Suppressor macrophage treated with lipopolysaccharide for 1 hour (primary cell): ENCODE data around the gene CCDC59.
"Not testable (repeated sequence)": the region's sequence is repeated elsewhere in the genome, so short reads cannot be mapped to it uniquely, and the experiment has no call there.

ENCODE experiments used
- DNase-seq, 3 donors: peaks; one replicate each; pipeline ENCODE4 v3.0.0-alpha.2; 2020 to 2022

The CCDC59 gene, protein sequence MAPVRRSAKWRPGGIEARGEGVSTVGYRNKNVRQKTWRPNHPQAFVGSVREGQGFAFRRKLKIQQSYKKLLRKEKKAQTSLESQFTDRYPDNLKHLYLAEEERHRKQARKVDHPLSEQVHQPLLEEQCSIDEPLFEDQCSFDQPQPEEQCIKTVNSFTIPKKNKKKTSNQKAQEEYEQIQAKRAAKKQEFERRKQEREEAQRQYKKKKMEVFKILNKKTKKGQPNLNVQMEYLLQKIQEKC

DNA sequence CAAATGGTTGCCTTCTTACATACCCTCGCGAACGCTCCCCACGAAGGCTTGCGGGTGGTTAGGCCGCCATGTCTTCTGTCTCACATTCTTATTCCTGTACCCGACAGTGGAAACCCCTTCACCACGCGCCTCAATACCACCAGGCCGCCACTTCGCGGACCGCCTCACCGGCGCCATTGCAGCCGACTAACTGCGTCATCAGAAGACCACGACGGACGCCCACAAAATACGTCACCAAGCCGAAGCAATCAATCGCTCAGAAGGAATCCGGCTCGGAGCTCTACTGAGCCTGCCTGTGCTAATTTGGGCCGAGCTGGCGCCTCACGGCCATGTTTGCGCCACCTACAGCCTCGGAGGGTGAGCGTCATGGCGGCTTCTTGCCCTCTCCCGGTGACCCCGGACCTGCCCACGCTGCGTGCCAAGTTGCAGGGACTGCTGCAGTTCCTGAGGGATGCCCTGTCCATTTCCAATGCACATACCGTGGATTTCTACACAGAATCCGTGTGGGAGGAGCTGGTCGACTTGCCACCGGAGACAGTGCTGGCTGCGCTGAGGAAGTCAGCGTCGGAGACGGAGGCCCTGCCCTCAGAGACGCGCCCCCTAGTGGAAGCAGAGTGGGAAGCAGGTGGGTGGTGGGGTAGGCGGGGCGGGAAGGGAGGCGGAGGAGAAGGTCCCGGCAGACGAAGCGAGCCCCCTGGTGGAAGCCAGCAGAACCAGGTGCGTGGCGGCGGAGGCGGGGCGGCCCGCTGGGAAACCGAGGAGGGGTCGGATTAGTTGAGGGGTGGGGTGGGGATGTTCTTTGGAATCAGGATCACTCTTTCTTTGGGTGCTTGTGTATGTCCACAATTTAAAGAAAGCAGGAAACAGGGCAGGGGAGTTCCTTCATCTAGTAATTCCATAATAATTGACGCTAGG is at the start of gene CCDC59, which contains the start of gene METTL25:
Gene CCDC59 (minus strand): TSS at position 188 of the 915 bp plus-strand sequence. CDS start 11 bp downstream, at position 177.
Gene METTL25 (plus strand): TSS at position 330 of the 915 bp plus-strand sequence. CDS start 37 bp downstream, at position 367.
- DNase-seq, result peak; percentile 97 to 100 (median 99)

DNA sequence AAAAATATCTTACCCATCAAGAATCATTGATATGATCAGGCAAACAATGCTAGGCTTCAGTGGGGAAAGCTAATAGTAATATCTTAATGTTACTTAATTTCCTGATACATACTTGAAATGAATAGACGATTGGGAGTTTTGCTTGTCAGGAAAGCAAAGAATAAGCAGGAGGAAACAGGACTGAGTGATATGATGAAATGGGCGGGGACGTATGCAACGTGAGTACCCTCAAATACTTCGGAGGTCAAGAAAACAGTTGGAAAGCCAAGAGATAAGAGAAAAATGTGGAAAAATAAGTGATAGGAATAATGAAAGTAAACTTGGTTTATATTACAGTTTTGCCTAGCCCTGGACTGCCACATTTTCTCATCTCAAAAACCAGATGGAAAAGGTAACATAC is 49.3 kb upstream of the CCDC59 start:
- DNase-seq, result no peak

DNA sequence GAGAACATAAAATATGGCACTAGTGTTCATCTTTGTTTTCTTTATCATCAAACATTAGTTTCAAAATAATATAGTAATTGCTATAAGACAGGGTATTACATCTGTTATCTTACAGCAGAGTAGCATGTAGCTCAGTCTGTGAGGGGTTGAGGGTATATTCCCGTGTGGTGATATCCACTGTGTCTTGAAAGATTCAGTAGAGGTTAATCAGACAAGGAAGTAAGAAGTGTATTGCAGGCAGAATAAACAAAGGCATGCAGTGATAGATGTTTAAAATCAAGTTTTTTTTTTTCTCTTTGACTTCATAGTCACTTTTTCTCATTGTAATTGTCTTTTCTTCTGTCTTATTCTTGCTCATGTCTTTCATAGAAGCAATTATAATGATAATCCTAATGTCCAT is 48.5 kb upstream of the CCDC59 start:
- no peak for DNase-seq

DNA sequence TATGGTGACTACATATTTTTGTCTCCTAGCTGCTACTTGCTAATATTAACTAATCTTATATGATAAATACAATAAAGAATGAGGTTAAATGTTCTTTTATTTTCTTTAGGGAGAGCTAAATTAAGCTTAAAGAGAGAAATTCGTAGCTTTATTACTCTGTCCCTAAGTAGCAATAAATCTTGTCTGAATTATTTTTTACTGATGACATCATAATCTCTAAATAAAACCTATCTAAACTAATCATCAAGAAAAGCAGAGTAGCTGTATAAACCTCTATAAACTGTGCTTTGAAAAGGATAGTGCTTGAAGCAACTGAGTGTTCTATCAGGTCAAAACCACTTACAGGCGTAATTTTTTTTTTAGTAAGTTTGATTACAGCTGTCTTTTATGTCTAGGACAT is 42.6 kb upstream of the CCDC59 start:
- DNase-seq, result no peak

DNA sequence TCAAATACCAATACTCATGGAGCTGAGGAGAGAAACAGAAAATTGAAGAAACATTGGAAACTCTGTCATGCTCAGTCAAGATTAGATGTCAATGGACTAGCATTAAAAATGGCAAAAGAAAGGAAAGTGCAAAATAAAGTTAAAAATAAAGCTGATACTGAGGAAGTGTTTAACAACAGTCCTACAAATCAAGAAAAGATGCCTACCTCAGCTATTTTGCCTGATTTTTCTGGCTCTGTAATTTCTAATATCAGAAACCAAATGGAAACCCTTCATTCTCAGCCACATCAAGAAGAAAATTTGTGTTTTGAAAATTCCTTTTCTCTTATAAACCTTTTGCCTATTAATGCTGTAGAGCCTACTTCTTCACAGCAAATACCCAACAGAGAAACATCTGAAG is 40.7 kb upstream of the CCDC59 start:
- no peak for DNase-seq

DNA sequence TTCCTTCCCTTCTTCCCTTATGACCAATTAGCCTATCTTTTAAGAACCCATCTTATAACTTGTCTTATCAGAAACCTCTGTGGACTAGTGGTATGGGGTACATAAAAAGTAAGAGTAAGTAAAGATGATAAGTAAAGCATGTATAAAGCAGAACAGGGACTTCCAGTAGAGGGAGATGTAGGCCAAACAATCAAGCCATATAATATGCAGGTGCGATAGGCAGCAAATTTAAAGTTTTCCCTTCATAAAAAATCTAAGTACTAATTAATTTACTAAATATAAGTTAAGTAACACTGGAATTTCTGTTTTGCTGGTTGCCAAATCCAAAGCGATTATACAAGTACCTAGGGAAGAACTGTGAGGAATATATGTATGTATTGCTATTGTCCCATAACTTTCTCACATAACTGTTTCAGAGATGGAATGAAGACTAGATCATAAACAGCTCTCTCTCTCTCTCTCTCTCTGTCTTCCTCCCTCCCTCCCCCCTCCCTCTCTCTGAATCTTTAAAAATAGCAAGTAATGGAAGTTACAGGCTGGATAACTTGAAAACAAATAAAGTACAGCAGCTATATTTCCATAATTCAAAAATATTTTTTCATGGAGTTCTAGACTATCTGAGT is 25.9 kb upstream of the CCDC59 start:
- no peak for DNase-seq

DNA sequence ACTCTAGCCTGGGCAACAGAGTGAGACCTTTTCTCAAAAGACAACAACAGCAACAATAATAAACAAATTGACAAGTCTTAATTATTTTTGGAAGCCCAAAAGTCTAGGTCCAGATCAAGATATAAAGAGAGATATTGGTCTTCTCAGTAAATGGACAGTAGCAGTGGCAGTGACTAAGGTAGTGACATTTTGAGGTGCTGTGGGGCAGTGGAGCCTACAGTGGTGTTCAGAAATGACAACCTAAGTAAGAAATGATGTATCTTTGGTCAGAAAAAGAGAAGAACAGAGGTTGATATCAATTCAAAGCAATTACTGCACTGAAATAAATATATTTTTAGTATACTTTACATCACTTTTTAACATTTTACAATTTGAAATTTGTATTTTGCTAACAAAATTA is 20.8 kb upstream of the CCDC59 start:
- no peak for DNase-seq

DNA sequence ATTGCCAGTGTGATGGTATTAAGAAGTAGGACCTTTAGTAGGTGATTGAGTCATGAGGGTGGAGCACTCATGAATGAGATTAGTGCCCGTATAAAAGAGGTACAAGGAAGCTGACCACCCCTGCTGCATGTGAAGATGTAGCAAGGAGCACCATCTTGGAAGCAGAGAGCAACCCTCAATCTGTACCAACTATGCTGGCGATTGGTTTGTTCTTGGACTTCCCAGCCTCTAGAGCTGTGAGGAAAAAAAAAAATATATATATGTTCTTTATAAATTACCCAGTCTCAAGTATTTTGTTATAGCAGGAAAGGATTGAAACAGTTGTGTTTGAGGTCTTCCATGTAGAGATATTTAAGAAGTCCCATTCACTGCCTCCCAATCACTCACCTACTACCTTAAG is 17.0 kb upstream of the CCDC59 start:
- DNase-seq, result no peak

DNA sequence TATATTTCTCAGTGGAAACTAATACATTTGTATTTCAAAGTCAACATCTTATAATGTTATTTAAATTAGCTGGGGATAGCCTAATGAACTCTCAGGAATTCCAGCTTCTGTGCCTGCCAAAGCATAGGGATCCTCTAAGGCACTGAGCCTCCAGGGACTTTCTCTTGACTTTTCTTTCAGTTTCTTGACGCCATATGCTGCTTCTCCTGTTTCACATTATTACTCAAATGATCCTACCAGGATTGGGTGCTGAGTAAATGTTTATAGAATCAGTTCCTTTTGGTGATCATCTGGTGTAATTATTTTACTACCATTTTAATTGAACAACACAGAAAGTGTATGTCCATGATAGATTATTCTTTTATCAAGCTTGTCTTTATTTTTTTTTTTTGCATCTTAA is 8.0 kb upstream of the CCDC59 start:
- DNase-seq, result no peak

DNA sequence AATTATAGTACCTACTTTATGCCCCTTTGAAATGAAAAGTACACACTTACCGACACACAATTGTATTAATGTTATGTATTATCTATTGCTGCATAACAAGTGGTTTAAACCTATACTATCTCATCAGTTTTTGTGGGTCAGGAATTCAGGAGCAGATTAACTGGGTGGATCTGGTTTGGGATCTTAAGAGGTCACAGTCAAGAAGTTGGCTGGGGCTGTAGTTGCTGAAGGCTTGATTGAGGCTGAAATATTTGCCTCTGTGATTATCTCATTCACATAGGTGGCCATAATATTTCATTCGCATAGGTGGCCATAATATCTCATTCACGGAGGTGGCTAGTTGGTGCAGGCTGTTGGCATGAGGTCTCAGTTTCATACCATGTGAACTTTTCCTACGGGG is 5.8 kb upstream of the CCDC59 start:
- no peak for DNase-seq

DNA sequence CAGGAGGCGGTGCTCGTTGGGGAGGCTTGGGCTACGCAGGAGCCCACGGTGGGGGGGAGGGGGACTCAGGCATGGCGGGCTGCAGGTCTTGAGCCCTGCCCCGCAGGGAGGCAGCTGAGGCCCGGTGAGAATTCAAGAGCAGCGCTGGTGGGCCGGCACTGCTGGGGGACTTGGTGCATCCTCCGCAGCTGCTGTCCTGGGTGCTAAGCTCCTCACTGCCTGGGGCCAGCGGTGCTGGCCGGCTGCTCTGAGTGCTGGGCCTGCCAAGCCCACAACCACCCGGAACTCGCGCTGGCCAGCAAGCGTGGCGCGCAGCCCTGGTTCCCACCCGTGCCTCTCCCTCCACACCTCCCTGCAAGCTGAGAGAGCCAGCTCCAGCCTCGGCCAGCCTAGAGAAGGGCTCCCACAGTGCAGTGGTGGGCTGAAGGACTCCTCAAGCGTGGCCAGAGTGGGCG is 3.3 kb upstream of the CCDC59 start:
- no peak for DNase-seq

DNA sequence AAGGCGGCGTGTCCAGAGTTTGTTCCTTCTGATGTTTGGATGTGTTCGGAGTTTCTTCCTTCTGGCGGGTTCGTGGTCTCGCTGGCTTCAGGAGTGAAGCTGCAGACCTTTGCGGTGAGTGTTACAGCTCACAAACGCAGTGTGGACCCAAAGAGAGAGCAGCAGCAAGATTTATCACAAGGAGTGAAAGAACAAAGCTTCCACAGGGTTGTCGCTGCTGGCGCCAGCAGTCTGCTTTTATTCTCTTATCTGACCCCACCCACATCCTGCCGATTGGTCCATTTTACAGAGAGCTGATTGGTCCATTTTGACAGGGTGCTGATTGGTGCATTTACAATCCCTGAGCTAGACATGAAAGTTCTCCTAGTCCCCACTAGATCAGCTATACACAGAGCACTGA is 2.6 kb upstream of the CCDC59 start:
- not testable (repeated sequence) for DNase-seq

DNA sequence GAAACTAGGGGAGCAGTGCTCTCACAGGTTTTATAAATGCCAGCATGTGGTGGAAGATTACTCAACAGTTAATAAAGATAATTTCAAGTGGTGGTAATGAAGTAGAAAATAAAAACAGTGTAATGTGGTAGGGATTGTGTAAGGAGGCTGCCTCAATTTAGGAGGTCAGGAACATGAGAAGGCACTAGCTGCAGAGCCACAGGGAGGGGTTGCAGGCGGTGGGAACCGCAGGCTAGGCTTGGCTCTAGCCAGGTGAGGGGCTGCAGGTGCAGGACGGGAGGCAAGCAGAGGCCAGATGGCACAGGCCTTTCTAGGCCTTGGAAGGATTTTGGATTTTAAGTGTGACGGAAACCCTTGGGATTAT is 910 bp upstream of the CCDC59 start:
- DNase-seq, result no peak

DNA sequence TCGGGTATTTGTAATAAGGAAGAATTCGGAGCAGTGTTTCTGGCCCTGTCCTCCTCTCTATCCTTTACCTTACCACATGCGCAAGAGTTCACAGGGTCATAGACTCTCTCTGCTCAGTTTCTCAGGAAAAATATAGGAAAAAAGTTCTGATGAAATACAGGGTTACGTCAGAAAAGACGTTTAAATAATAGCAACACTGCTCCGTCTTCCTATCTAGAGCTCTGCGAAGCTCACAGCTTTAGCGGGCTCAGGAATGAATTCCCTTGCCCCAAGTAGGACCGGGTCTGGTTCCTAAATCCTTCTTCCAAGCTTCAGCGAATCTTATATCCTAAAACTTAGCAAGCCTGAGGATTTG is 365 bp downstream of the CCDC59 start:
- peak in 1 of 3 donors; percentile 17 for DNase-seq

DNA sequence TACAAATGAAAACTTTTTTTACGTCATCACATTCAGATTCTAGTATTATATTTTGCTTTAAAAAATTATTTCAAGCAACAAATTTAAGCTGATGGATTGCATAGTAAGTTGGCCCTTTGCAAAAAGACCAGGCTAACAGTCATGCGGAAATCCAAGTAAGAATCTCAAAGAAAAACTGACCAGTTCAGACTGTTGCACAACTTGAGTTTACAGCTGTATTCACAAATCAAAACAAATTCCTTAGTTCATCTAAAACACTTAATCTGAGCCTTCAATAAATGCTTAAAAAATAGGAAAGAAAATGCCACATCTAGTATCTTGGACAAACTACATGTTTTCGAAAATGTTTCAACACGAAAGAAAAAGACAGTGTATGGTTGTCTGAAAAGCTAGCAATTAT is 847 bp downstream of the CCDC59 start:
- no peak for DNase-seq

DNA sequence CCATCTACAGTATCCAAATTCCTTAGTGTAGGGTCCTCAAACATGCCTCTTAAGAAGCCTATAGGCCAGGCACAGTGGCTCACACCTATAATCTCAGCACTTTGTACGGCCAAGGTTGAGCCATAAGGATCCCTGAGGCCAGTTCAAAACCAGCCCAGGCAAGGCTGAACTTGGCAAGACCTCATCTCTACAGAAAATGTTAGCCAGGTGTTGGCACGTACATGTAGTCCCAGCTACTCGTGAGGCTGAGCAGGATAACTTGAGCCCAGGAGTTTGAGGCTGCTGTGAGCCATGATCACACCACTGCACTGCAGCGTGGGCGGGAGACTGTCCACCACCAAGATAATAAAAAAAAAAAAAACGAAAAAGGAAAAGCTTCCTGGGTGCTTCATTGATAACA is 6.8 kb downstream of the CCDC59 start:
- no peak for DNase-seq

DNA sequence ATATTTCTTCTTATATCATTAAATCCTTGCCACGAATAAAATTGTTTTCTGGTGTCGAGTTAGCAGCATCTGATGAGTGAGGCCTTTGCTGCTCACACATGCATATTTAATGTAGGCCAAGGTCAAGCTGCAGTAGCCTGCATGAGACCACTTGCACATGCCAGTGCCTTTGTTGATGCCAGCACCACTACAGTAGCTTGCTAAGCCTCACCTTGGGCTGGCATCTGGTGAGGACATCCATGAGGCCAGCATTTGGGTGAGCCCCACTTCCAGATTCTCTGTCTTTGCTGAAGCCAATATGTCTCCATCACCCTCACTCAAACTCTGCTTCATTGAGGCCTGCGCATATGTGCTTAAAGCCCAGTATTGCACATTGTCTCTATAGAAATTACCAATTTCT is 8.0 kb downstream of the CCDC59 start:
- no peak for DNase-seq

DNA sequence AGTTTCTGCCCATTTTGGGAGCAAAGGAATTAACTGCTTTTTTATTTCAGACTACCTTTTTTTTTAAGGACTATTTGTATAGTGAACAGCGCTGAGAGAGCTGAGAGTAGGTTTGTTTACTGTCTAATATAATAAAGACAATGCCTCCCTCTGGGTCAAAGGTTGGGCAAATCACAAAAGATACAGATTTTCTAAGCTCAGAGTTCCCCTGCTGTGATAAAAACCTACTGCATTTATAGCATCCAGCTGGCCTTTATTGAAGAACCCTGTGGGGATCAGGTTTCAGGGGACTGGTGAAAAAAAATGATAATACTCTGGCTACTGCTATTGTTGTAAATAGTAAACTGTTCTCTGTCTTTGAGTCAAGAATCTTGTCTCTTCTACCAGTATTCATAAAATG is 28.7 kb downstream of the CCDC59 start:
- no peak for DNase-seq

DNA sequence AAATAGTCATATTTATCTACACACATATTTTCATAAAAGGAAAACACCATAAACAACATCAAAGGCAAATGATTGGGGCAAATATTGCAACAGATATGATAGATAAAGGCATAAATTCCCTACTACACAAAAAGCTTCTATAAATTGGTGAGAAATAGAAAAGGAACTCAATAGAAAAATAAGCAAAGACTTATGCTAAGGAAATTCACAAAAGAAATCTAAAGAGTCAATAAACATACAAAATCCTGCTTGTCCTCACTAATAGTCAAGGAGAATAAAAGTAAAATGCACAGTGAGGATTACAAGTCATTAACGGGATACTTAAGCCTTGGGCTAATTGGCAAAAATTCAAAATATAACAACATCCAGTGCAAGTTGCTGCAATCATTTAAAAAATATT is 30.3 kb downstream of the CCDC59 start:
- no peak for DNase-seq

DNA sequence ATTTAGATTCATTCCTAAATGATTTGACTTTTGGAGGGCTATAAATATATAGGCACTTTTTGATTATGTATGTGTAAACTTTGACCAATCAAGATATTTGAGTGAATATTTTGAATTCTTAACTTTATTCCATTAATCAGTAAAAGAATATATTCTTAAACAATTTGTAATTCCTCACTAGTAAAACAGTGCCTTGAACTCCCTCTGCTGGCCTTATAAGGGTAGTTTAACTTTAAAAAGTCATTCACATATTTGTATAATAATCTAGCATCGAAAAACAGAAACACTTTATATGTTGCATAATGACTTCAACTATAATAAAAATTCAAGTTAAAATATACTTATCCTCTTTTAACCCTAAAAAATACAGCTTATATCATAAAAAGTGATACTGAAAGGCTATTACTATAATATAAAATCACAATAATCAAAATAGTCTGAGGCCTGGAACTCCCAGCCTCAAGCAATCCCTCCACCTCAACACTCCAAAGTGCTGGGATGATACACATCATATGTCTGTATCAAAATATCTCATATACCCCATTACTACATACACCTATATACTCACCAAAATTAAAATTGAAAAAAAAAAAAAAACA is 31.2 kb downstream of the CCDC59 start:
- DNase-seq, result peak; percentile 46 to 57 (median 49)

DNA sequence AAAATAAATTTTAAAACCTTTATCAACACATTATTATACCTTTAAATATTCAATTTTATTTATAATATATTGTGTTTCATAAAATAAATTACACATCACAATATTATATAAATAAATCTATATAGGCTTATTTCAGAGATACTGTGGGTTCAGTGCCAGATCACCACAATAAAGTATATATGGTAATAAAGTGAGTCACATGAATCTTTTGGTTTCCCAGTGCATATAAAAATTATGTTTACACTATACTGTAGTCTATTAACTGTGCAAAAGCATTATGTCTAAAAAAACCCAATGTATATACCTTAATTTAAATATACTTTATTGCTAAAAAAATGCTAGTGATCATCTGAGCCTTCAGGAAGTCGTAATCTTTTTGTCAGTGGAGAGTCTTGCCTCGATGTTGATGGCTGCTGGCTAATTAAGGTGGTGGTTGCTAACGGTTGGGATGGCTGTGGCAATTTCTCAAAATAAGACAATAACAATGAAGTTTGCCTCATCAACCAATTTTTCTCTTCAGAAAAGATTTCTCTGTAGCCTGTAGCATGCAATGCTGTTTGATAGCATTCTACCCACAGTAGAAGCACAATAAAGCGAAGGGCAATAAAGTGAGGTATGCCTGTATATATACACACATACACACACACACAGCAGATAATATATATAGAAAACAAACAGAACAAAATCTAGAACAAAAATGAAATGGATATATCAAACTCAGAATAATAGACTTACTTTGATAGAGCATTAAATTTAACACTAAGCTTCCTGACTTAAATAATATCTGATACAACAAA is 32.4 kb downstream of the CCDC59 start:
- DNase-seq, result no peak

DNA sequence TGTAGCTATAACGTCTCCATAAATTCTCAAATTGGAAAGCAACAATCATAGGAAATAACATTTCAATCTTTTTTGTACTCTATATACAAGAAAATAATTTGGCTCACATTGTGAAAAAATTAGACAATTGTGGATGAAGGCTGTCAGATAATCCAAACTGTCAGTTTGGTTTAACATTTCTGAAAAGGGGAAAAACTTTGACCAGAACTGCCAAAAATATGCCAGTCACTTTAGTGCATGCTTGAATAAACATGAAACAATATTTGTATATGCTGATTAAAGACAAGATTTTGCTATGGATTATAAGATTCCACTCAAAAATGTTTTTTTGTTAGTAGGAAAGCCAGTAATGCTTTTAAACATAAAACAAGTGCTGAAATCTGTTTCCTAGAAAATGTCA is 38.9 kb downstream of the CCDC59 start:
- no peak for DNase-seq
